SK-N-SH treated with all-trans-retinoic acid at 6 μM for 48 hours (cell line): ENCODE results near the gene GLIS1.

Experiments
- ATAC-seq: fragments of 200-7000 bp; cut with Tn5 transposase; 3 replicates; pipeline ENCODE4 v1.9.1; 2020; ENCODE audit warnings: mild to moderate bottlenecking, moderate library complexity
- BACH2 ChIP-seq: fragments of 250-450 bp; sonication (Bioruptor Pico); IDR thresholded peaks from 2 replicates; pipeline ENCODE4 v1.9.0; 2021; ENCODE audit warnings: mild to moderate bottlenecking, borderline replicate concordance
- CSDC2 ChIP-seq: fragments of 250-450 bp; sonication (Bioruptor Pico); IDR thresholded peaks from 2 replicates; pipeline ENCODE4 v1.5.0; 2020; ENCODE audit warnings: mild to moderate bottlenecking, moderate library complexity
- ESRRG ChIP-seq: fragments of 250-450 bp; sonication (Bioruptor Pico); IDR thresholded peaks from 2 replicates; pipeline ENCODE4 v1.6.1; 2021; ENCODE audit warnings: mild to moderate bottlenecking
- GLIS3 ChIP-seq: fragments of 250-450 bp; sonication (Bioruptor Pico); IDR thresholded peaks from 2 replicates; pipeline ENCODE4 v1.5.0; 2020; ENCODE audit warnings: mild to moderate bottlenecking, moderate library complexity
- ISL1 ChIP-seq: fragments of 250-450 bp; sonication (Bioruptor Pico); IDR thresholded peaks from 2 replicates; pipeline ENCODE4 v2.1.2; 2022; ENCODE audit warnings: mild to moderate bottlenecking, moderate library complexity
- OSR1 ChIP-seq: fragments of 250-450 bp; sonication (Bioruptor Pico); IDR thresholded peaks from 2 replicates; pipeline ENCODE4 v1.8.0; 2022; ENCODE audit warnings: moderate library complexity, mild to moderate bottlenecking, inconsistent platforms
- PPARA ChIP-seq: fragments of 250-450 bp; sonication (Bioruptor Pico); IDR thresholded peaks from 2 replicates; pipeline ENCODE4 v1.5.0; 2020; ENCODE audit warnings: mild to moderate bottlenecking, borderline replicate concordance
- RARB ChIP-seq: fragments of 250-450 bp; sonication (Bioruptor Pico); IDR thresholded peaks from 2 replicates; pipeline ENCODE4 v1.8.0; 2021; ENCODE audit warnings: mild to moderate bottlenecking, moderate library complexity
- SNAI2 ChIP-seq: fragments of 250-450 bp; sonication (Bioruptor Pico); IDR thresholded peaks from 2 replicates; pipeline ENCODE4 v1.5.0; 2020; ENCODE audit warnings: mild to moderate bottlenecking, moderate library complexity
- TCF4 ChIP-seq: fragments of 250-450 bp; sonication (Bioruptor Pico); IDR thresholded peaks from 2 replicates; pipeline ENCODE4 v1.8.0; 2021; ENCODE audit warnings: mild to moderate bottlenecking, moderate library complexity, borderline replicate concordance
- TOX ChIP-seq: fragments of 250-450 bp; sonication (Bioruptor Pico); IDR thresholded peaks from 2 replicates; pipeline ENCODE4 v1.8.0; 2021; ENCODE audit warnings: mild to moderate bottlenecking, moderate library complexity, borderline replicate concordance
- ZC3H10 ChIP-seq: fragments of 250-450 bp; sonication (Bioruptor Pico); IDR thresholded peaks from 2 replicates; pipeline ENCODE4 v1.5.1; 2021; ENCODE audit warnings: mild to moderate bottlenecking, moderate library complexity
- ZFP3 ChIP-seq: fragments of 250-450 bp; sonication (Bioruptor Pico); IDR thresholded peaks from 2 replicates; pipeline ENCODE4 v1.5.0; 2020; ENCODE audit warnings: mild to moderate bottlenecking, moderate library complexity
- ZFP30 ChIP-seq: fragments of 450-650 bp; formaldehyde crosslinking; IDR thresholded peaks from 2 replicates; pipeline ENCODE4 v1.5.0; 2022; ENCODE audit warnings: mild to moderate bottlenecking, moderate library complexity
- ZNF565 ChIP-seq: fragments of 450-650 bp; formaldehyde crosslinking; conservative IDR thresholded peaks from 2 replicates; pipeline ENCODE4 v1.5.0; 2020; ENCODE audit warnings: low read depth, mild to moderate bottlenecking, moderate library complexity
- ZNF70 ChIP-seq: fragments of 450-650 bp; formaldehyde crosslinking; IDR thresholded peaks from 2 replicates; pipeline ENCODE4 v1.5.0; 2020; ENCODE audit warnings: mild to moderate bottlenecking, moderate library complexity
- ZNF8 ChIP-seq: fragments of 450-650 bp; formaldehyde crosslinking; IDR thresholded peaks from 2 replicates; pipeline ENCODE4 v1.5.0; 2020; ENCODE audit warnings: mild to moderate bottlenecking, moderate library complexity
- TF ChIP-seq, protein P1 (sequence below): fragments of 250-450 bp; sonication (Bioruptor Pico); IDR thresholded peaks from 2 replicates; pipeline ENCODE4 v1.5.1; 2020; ENCODE audit warnings: low read depth, mild to moderate bottlenecking, moderate library complexity
- TF ChIP-seq, protein P2 (sequence below): fragments of 250-450 bp; sonication (Bioruptor Pico); IDR thresholded peaks from 2 replicates; pipeline ENCODE4 v1.5.0; 2020; ENCODE audit warnings: mild to moderate bottlenecking, moderate library complexity
- TF ChIP-seq, protein P3 (sequence below): fragments of 250-450 bp; sonication (Bioruptor Pico); IDR thresholded peaks from 2 replicates; pipeline ENCODE4 v1.8.0; 2020; ENCODE audit warnings: mild to moderate bottlenecking, moderate library complexity, borderline replicate concordance
- TF ChIP-seq, protein P4 (sequence below): fragments of 250-450 bp; sonication (Bioruptor Pico); IDR thresholded peaks from 2 replicates; pipeline ENCODE4 v1.8.0; 2021; ENCODE audit warnings: low read depth, mild to moderate bottlenecking, moderate library complexity, borderline replicate concordance
- TF ChIP-seq, protein P5 (sequence below): fragments of 250-450 bp; sonication (Bioruptor Pico); IDR thresholded peaks from 2 replicates; pipeline ENCODE4 v1.5.1; 2021; ENCODE audit warnings: mild to moderate bottlenecking, moderate library complexity

The GLIS1 gene

DNA sequence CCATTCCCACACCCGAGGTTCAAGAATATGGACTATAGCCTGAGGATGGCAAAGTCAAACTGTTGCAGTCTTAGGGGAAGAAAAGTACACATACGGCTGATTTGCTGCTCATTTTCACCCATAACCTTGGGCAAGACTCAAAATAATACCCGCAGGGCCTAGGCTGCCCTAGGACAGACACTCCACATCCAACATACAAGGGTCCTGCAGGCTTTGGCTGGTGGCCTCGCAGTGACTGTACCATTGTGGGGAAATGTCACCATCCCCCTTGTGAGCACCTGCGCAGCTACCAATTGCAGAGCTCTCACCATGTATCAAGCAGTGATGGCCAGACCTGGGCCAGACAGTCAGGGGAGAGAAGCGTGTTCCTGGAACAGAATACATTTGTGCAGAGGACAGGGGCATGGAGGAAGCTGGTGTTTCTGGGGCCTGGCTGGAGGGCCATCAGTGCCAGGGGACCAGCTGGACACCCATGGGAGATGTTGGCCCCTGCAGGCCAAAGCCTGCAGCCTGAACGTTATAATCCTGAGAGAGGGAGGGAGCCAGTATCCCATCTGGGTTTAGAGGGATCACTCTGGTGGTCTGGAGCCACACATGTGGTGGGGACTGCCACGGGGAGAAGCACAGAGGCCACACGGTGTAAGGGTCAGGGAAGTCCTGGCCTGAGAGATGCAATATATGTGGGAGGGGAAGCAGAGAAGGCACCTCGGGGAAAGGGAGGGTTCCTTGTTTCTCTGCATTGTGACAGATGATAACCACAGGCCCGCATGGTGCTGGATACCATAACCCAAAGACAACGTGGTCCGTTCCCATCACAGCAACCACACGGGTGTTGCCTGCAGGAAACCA is 101.2 kb downstream of the GLIS1 start:
- ATAC-seq = no peak
- TF ChIP-seq, protein P1, sequence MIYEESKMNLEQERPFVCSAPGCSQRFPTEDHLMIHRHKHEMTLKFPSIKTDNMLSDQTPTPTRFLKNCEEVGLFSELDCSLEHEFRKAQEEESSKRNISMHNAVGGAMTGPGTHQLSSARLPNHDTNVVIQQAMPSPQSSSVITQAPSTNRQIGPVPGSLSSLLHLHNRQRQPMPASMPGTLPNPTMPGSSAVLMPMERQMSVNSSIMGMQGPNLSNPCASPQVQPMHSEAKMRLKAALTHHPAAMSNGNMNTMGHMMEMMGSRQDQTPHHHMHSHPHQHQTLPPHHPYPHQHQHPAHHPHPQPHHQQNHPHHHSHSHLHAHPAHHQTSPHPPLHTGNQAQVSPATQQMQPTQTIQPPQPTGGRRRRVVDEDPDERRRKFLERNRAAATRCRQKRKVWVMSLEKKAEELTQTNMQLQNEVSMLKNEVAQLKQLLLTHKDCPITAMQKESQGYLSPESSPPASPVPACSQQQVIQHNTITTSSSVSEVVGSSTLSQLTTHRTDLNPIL = no peak
- TF ChIP-seq ZNF70 (no peak), ZFP3 (no peak), ISL1 (CRISPR knock-in tag) (no peak), GLIS3 (no peak), TCF4 (no peak), ZNF565 (CRISPR knock-in tag) (no peak), ZNF8 (CRISPR knock-in tag) (no peak), TOX (CRISPR knock-in tag) (no peak), OSR1 (CRISPR knock-in tag) (no peak), ESRRG (CRISPR knock-in tag) (no peak), ZFP30 (CRISPR knock-in tag) (no peak), PPARA (CRISPR knock-in tag) (no peak), BACH2 (CRISPR knock-in tag) (no peak), SNAI2 (CRISPR knock-in tag) (no peak), ZC3H10 (no peak)
- TF ChIP-seq, protein P2, sequence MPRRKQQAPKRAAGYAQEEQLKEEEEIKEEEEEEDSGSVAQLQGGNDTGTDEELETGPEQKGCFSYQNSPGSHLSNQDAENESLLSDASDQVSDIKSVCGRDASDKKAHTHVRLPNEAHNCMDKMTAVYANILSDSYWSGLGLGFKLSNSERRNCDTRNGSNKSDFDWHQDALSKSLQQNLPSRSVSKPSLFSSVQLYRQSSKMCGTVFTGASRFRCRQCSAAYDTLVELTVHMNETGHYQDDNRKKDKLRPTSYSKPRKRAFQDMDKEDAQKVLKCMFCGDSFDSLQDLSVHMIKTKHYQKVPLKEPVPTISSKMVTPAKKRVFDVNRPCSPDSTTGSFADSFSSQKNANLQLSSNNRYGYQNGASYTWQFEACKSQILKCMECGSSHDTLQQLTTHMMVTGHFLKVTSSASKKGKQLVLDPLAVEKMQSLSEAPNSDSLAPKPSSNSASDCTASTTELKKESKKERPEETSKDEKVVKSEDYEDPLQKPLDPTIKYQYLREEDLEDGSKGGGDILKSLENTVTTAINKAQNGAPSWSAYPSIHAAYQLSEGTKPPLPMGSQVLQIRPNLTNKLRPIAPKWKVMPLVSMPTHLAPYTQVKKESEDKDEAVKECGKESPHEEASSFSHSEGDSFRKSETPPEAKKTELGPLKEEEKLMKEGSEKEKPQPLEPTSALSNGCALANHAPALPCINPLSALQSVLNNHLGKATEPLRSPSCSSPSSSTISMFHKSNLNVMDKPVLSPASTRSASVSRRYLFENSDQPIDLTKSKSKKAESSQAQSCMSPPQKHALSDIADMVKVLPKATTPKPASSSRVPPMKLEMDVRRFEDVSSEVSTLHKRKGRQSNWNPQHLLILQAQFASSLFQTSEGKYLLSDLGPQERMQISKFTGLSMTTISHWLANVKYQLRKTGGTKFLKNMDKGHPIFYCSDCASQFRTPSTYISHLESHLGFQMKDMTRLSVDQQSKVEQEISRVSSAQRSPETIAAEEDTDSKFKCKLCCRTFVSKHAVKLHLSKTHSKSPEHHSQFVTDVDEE (CRISPR knock-in tag) = no peak
- TF ChIP-seq, protein P3, sequence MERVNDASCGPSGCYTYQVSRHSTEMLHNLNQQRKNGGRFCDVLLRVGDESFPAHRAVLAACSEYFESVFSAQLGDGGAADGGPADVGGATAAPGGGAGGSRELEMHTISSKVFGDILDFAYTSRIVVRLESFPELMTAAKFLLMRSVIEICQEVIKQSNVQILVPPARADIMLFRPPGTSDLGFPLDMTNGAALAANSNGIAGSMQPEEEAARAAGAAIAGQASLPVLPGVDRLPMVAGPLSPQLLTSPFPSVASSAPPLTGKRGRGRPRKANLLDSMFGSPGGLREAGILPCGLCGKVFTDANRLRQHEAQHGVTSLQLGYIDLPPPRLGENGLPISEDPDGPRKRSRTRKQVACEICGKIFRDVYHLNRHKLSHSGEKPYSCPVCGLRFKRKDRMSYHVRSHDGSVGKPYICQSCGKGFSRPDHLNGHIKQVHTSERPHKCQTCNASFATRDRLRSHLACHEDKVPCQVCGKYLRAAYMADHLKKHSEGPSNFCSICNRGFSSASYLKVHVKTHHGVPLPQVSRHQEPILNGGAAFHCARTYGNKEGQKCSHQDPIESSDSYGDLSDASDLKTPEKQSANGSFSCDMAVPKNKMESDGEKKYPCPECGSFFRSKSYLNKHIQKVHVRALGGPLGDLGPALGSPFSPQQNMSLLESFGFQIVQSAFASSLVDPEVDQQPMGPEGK = no peak
- TF ChIP-seq, protein P4, sequence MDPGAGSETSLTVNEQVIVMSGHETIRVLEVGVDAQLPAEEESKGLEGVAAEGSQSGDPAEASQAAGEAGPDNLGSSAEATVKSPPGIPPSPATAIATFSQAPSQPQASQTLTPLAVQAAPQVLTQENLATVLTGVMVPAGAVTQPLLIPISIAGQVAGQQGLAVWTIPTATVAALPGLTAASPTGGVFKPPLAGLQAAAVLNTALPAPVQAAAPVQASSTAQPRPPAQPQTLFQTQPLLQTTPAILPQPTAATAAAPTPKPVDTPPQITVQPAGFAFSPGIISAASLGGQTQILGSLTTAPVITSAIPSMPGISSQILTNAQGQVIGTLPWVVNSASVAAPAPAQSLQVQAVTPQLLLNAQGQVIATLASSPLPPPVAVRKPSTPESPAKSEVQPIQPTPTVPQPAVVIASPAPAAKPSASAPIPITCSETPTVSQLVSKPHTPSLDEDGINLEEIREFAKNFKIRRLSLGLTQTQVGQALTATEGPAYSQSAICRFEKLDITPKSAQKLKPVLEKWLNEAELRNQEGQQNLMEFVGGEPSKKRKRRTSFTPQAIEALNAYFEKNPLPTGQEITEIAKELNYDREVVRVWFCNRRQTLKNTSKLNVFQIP = no peak
- TF ChIP-seq, protein P5, sequence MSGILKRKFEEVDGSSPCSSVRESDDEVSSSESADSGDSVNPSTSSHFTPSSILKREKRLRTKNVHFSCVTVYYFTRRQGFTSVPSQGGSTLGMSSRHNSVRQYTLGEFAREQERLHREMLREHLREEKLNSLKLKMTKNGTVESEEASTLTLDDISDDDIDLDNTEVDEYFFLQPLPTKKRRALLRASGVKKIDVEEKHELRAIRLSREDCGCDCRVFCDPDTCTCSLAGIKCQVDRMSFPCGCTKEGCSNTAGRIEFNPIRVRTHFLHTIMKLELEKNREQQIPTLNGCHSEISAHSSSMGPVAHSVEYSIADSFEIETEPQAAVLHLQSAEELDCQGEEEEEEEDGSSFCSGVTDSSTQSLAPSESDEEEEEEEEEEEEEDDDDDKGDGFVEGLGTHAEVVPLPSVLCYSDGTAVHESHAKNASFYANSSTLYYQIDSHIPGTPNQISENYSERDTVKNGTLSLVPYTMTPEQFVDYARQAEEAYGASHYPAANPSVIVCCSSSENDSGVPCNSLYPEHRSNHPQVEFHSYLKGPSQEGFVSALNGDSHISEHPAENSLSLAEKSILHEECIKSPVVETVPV (CRISPR knock-in tag) = no peak

DNA sequence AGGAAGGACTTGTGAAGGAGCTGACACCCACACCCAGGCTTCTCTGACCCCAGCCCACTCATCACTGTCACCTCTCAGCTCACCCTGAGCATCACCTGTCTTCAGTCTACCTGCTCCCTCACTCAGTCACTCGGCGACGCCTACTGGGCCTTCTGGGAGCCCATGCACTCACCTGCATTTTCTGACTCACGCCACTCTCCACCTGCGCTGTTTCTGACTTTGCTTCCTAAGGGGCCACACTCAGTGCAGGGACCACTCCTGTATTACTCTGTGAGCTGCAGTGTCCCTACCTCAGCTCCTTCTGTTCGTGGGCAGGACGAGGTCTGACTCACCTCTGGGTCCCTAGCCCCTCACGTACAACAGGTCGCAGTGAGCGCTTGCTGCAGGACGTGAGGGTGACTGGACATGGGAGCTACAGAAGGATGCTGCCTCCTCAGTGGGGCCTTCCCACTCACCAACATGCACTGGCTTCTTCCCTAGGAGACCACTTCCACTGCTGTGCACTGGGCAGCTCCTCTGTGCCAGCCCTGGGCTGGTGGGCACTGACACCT is 102.3 kb downstream of the GLIS1 start:
- no peak for TF ChIP-seq OSR1 (CRISPR knock-in tag)
- TF ChIP-seq RARB (CRISPR knock-in tag) = no peak
- no peak for TF ChIP-seq CSDC2 (CRISPR knock-in tag)
- TF ChIP-seq SNAI2 (CRISPR knock-in tag) = no peak
- no peak for TF ChIP-seq TCF4
- TF ChIP-seq ZNF70 = no peak
- TF ChIP-seq, protein P2 (CRISPR knock-in tag) = no peak
- TF ChIP-seq BACH2 (CRISPR knock-in tag) = no peak
- TF ChIP-seq ESRRG (CRISPR knock-in tag) = no peak
- TF ChIP-seq, protein P5 (CRISPR knock-in tag) = no peak
- no peak for ATAC-seq
